Measurements from ENCODE around the gene GUCD1.

GUCD1 gene

GRCh38 chr22:24587948-24588347 lies 33.0 kb upstream of the GUCD1 start:
- Histone ChIP-seq H3K4me3 (ENCODE audit: insufficient read depth, low read length, poor library complexity, severe bottlenecking) (no peak overlapping the region), H3K79me2 (ENCODE audit: insufficient read depth, low read length) (no peaks in the 10 kb centered on the region), H3K9ac (ENCODE audit: low read length) (no peak overlapping the region), H3K9me3 (ENCODE audit: insufficient read depth, low read length) (no peaks in the 10 kb centered on the region), H3K4me2 (ENCODE audit: low read depth, low read length, poor library complexity, severe bottlenecking) (no peak overlapping the region), H3K27ac (ENCODE audit: low read depth, low read length) (no peak overlapping the region), H2AFZ (ENCODE audit: low read depth, low read length, severe bottlenecking) (no peak overlapping the region), H3K36me3 (ENCODE audit: low read length) (no peaks in the 10 kb centered on the region), H3K27me3 (ENCODE audit: low read length) (no peaks in the 10 kb centered on the region), H4K20me1 (ENCODE audit: low read depth, low read length) (no peaks in the 10 kb centered on the region), H3K9me2 (replicated peaks; ENCODE audit: insufficient read depth, low read length) (no peaks in the 10 kb centered on the region), H3F3A (ENCODE audit: insufficient read depth) (no peaks in the 10 kb centered on the region)
- TF ChIP-seq EZH2phosphoT487 (conservative IDR thresholded peaks at IDR 0.05; ENCODE audit: low read length) (no peak), CTCF (IDR thresholded peaks at IDR 0.05; ENCODE audit: insufficient read depth, low read length, poor library complexity, severe bottlenecking) (no peak)

- Histone ChIP-seq H3K9ac (ENCODE audit: low read length) (no peak overlapping the region), H3K4me3 (ENCODE audit: insufficient read depth, low read length, poor library complexity, severe bottlenecking) (no peak overlapping the region), H3K79me2 (ENCODE audit: insufficient read depth, low read length) (no peaks in the 10 kb centered on the region), H3K36me3 (ENCODE audit: low read length) (no peaks in the 10 kb centered on the region), H3K9me2 (replicated peaks; ENCODE audit: insufficient read depth, low read length) (no peaks in the 10 kb centered on the region), H2AFZ (ENCODE audit: low read depth, low read length, severe bottlenecking) (no peak overlapping the region), H3F3A (ENCODE audit: insufficient read depth) (no peaks in the 10 kb centered on the region), H3K27me3 (ENCODE audit: low read length) (no peaks in the 10 kb centered on the region), H3K9me3 (ENCODE audit: insufficient read depth, low read length) (no peaks in the 10 kb centered on the region), H3K27ac (ENCODE audit: low read depth, low read length) (no peak overlapping the region), H4K20me1 (ENCODE audit: low read depth, low read length) (no peaks in the 10 kb centered on the region), H3K4me2 (ENCODE audit: low read depth, low read length, poor library complexity, severe bottlenecking) (no peak overlapping the region)
- TF ChIP-seq CTCF (IDR thresholded peaks at IDR 0.05; ENCODE audit: insufficient read depth, low read length, poor library complexity, severe bottlenecking) (no peak), EZH2phosphoT487 (conservative IDR thresholded peaks at IDR 0.05; ENCODE audit: low read length) (no peak)
Observed at GRCh38 chr22:24587251-24587650, 32.3 kb upstream of the GUCD1 start.

- Histone ChIP-seq H3K36me3 (ENCODE audit: low read length) (no peaks in the 10 kb centered on the region), H2AFZ (ENCODE audit: low read depth, low read length, severe bottlenecking) (no peak overlapping the region), H3K4me3 (ENCODE audit: insufficient read depth, low read length, poor library complexity, severe bottlenecking) (no peak overlapping the region), H3K27me3 (ENCODE audit: low read length) (no peaks in the 10 kb centered on the region), H3K4me2 (ENCODE audit: low read depth, low read length, poor library complexity, severe bottlenecking) (no peak overlapping the region), H3K27ac (ENCODE audit: low read depth, low read length) (no peak overlapping the region), H3K79me2 (ENCODE audit: insufficient read depth, low read length) (no peaks in the 10 kb centered on the region), H4K20me1 (ENCODE audit: low read depth, low read length) (no peaks in the 10 kb centered on the region), H3F3A (ENCODE audit: insufficient read depth) (no peaks in the 10 kb centered on the region), H3K9me3 (ENCODE audit: insufficient read depth, low read length) (no peaks in the 10 kb centered on the region), H3K9ac (ENCODE audit: low read length) (no peak overlapping the region), H3K9me2 (replicated peaks; ENCODE audit: insufficient read depth, low read length) (no peaks in the 10 kb centered on the region)
- TF ChIP-seq CTCF (IDR thresholded peaks at IDR 0.05; ENCODE audit: insufficient read depth, low read length, poor library complexity, severe bottlenecking) (no peak), EZH2phosphoT487 (conservative IDR thresholded peaks at IDR 0.05; ENCODE audit: low read length) (no peak)
Observed at GRCh38 chr22:24585927-24586546, 31.1 kb upstream of the GUCD1 start.

Measured in SU-DHL-6 (cell line).